GM21723 (cell line): ENCODE data around the gene ERG28.
"Not testable (repeated sequence)": the region's sequence is repeated elsewhere in the genome, so short reads cannot be mapped to it uniquely, and the experiment has no call there.

Experiments
- ATAC-seq: cut with Tn5 transposase; IDR thresholded peaks from one replicate; pipeline ENCODE4 v1.9.1; 2021; ENCODE audit warnings: mild to moderate bottlenecking, moderate library complexity; ENCODE audit not compliant: unreplicated experiment

Gene ERG28

GRCh38 chr14:75660630-75661498, at the start of gene ERG28, which contains the start of gene TTLL5:
Gene ERG28, minus strand, starts transcription at chr14:75660876. Its CDS starts 3,374 bp downstream, at chr14:75657502.
Gene TTLL5, plus strand, starts transcription at chr14:75661246. Its CDS starts 1,904 bp downstream, at chr14:75663150.
- peak; percentile 96 for ATAC-seq

- no peak for ATAC-seq
Observed at GRCh38 chr14:75709207-75709812, 48.6 kb upstream of the ERG28 start.

- ATAC-seq = no peak
Observed at GRCh38 chr14:75705014-75705413, 44.3 kb upstream of the ERG28 start.

- no peak for ATAC-seq
Observed at GRCh38 chr14:75703467-75703866, 42.8 kb upstream of the ERG28 start.

GRCh38 chr14:75702616-75703261, 42.1 kb upstream of the ERG28 start:
- no peak for ATAC-seq

GRCh38 chr14:75702122-75702521, 41.4 kb upstream of the ERG28 start:
- ATAC-seq = no peak

GRCh38 chr14:75700295-75700694, 39.6 kb upstream of the ERG28 start:
- ATAC-seq = no peak

- ATAC-seq = no peak
Observed at GRCh38 chr14:75699331-75699730, 38.7 kb upstream of the ERG28 start.

- ATAC-seq = no peak
Observed at GRCh38 chr14:75697918-75698317, 37.2 kb upstream of the ERG28 start.

- no peak for ATAC-seq
Observed at GRCh38 chr14:75697386-75697785, 36.7 kb upstream of the ERG28 start.

GRCh38 chr14:75695025-75695424, 34.3 kb upstream of the ERG28 start:
- ATAC-seq = not testable (repeated sequence)

- no peak for ATAC-seq
Observed at GRCh38 chr14:75690010-75690409, 29.3 kb upstream of the ERG28 start.

- no peak for ATAC-seq
Observed at GRCh38 chr14:75689012-75689411, 28.3 kb upstream of the ERG28 start.

GRCh38 chr14:75685910-75686309, 25.2 kb upstream of the ERG28 start:
- ATAC-seq = no peak

- no peak for ATAC-seq
Observed at GRCh38 chr14:75675265-75675960, 14.7 kb upstream of the ERG28 start.

GRCh38 chr14:75673345-75674035, 12.8 kb upstream of the ERG28 start:
- no peak for ATAC-seq

GRCh38 chr14:75672605-75673192, 12.0 kb upstream of the ERG28 start:
- ATAC-seq = no peak

GRCh38 chr14:75667099-75667765, 6.6 kb upstream of the ERG28 start:
- ATAC-seq = no peak

GRCh38 chr14:75662966-75663365, 2.3 kb upstream of the ERG28 start:
- ATAC-seq = no peak

- ATAC-seq = no peak
Observed at GRCh38 chr14:75661499-75661814, 781 bp upstream of the ERG28 start.
